Esophagus squamous epithelium (tissue), 5 donors: ENCODE results near the gene PJVK. TPM values are rescaled to one million over a fixed set of nuclear protein-coding genes. Genes with fewer than 3 reads are reported as not detected.

Source experiments
- DNase-seq: peaks from one replicate; lab custom pipeline; 2025; lab: John Stamatoyannopoulos, UW
- H3K27ac ChIP-seq, 4 donors: fragments of 200-600 bp; sonication (generic); one replicate each; pipeline ENCODE4 v1.5.1; 2016 to 2019; ENCODE audit warnings: mild to moderate bottlenecking in 1 of 4
- H3K27me3 ChIP-seq, 4 donors: fragments of 200-600 bp; sonication (generic); 1 replicate in 3 of 4; 2 replicates in 1 of 4; pipeline versions ENCODE4 v1.5.1 to v1.6.0; 2017 to 2021; ENCODE audit warnings: antibody characterized with exemption in 1 of 4
- H3K36me3 ChIP-seq, 3 donors: fragments of 200-600 bp; sonication (generic); one replicate each; pipeline ENCODE4 v1.5.1; 2016 to 2019
- H3K4me1 ChIP-seq, 3 donors: fragments of 200-600 bp; sonication (generic); one replicate each; pipeline ENCODE4 v1.5.1; 2017 to 2019
- H3K4me3 ChIP-seq, 4 donors: fragments of 200-600 bp; sonication (generic); 1 replicate in 3 of 4; 2 replicates in 1 of 4; pipeline ENCODE4 v1.5.1; 2016 to 2019; ENCODE audit warnings: mild to moderate bottlenecking in 2 of 4, moderate library complexity in 1 of 4
- H3K9me3 ChIP-seq, 3 donors: fragments of 200-600 bp; sonication (generic); one replicate each; pipeline ENCODE4 v1.5.1; 2016 to 2019
- CTCF ChIP-seq, 6 experiments: fragments of 450-650 bp in 4 of 6; fragments of 200-600 bp in 2 of 6; sonication (generic) in 2 of 6; IDR thresholded peaks; one replicate each; pipeline ENCODE4 v1.5.1; 2016 to 2019; ENCODE audit warnings: antibody characterized with exemption in 6 of 6, mild to moderate bottlenecking in 4 of 6, moderate library complexity in 4 of 6
- POLR2A ChIP-seq, 4 donors: fragments of 450-650 bp; IDR thresholded peaks; one replicate each; pipeline ENCODE4 v1.6.1; 2017; ENCODE audit warnings: antibody characterized with exemption in 4 of 4, mild to moderate bottlenecking in 4 of 4, moderate library complexity in 3 of 4
- WGBS, 2 donors: methylation state at CpG; one replicate each; pipeline ENCODE4 v1.1.5; 2018; 5-methylcytosine and 5-hydroxymethylcytosine counted together
- intact Hi-C: fragments of 100-400 bp; cut with DNase I; formaldehyde crosslinking; loops from one replicate; pipeline ENCODE4 v1.15.0; 2022
- total RNA-seq, 4 donors: library from RNA; depleted of rRNA; stranded (reverse); fragments of >200 nt; gene quantifications; one replicate each; pipeline ENCODE4 v1.1.0, GENCODE V29; 2016
- donor health status: DM: yes; HTN: yes; CAD: no.

Gene PJVK
- total RNA-seq, 4 donors from 2014 or later: 0.35 to 3.4 (median 1.1) TPM; not detected in 1

- no peaks in the 10 kb centered on the region for H3K9me3 ChIP-seq
Measured at GRCh38 chr2:178508646-178509045, 57.5 kb downstream of the PJVK start.

GRCh38 chr2:178510384-178510783 is 59.2 kb downstream of the PJVK start:
- H3K27ac ChIP-seq: no peak overlapping the region
- peaks cover 0 to 67% (median 0%) of the 10 kb centered on the region in 3 donors for H3K36me3 ChIP-seq
- H3K27me3 ChIP-seq: no peaks in the 10 kb centered on the region
- intact Hi-C loops: no loop called here
- no peak overlapping the region for H3K4me3 ChIP-seq
- WGBS, 2 donors: 86 to 88% methylated on average over 6 of the region's 6 CpGs
- no peak for TF ChIP-seq POLR2A (IDR thresholded peaks at IDR 0.05)
- no peak for TF ChIP-seq CTCF (IDR thresholded peaks at IDR 0.05)
- H3K9me3 ChIP-seq: no peaks in the 10 kb centered on the region
- DNase-seq: no peak
- H3K4me1 ChIP-seq: no peaks in the 10 kb centered on the region

More at GRCh38 chr2:178508646-178509045, 57.5 kb downstream of the PJVK start:
- intact Hi-C loops: no loop called here
- TF ChIP-seq POLR2A (IDR thresholded peaks at IDR 0.05) (no peak), CTCF (IDR thresholded peaks at IDR 0.05) (no peak)
- no peak for DNase-seq
- Histone ChIP-seq H3K4me3 (no peak overlapping the region), H3K4me1 (no peaks in the 10 kb centered on the region), H3K27me3 (no peaks in the 10 kb centered on the region), H3K27ac (no peak overlapping the region), H3K36me3 (peaks cover 0 to 78% (median 0%) of the 10 kb centered on the region in 3 donors)
- WGBS, 2 donors: 91 to 94% methylated on average over 2 of the region's 2 CpGs

Other genes starting within 250 kb of the PJVK start
- 10 to 100 TPM; 16.0 to 58.6 (median 42.4) TPM for gene PRKRA, start 203 bp upstream of the PJVK start, total RNA-seq
- gene FKBP7, start 27.2 kb downstream of the PJVK start, total RNA-seq: 10 to 100 TPM in 1 of 4 donors, 1 to 10 TPM in 1, under 1 TPM in 2; 0.83 to 10.5 (median 1.4) TPM
- 10 to 100 TPM in 2 of 4 donors, 1 to 10 TPM in 2; 3.2 to 12.2 (median 7.2) TPM for gene PLEKHA3, start 29.1 kb downstream of the PJVK start, total RNA-seq